Mesenchymal stem cell (in vitro differentiated cells and primary cell): ENCODE data around the gene MAP6.

Source experiments
- DNase-seq: peaks from one replicate; pipeline ENCODE4 v3.0.0-alpha.2; 2013
- H2AFZ ChIP-seq: one replicate; pipeline ENCODE4 v1.6.1; 2013; ENCODE audit warnings: low read depth, mild to moderate bottlenecking, control low read depth, inconsistent platforms, low read length, moderate library complexity
- H2AK5ac ChIP-seq: 2 replicates; pipeline ENCODE4 v1.6.1; 2013; ENCODE audit warnings: low read length, moderate library complexity, mild to moderate bottlenecking, inconsistent platforms; ENCODE audit not compliant: severe bottlenecking
- H2BK120ac ChIP-seq: one replicate; pipeline ENCODE4 v1.6.1; 2013; ENCODE audit warnings: low read depth, mild to moderate bottlenecking, inconsistent platforms, low read length, moderate library complexity
- H2BK12ac ChIP-seq, 2 experiments: one replicate each; pipeline ENCODE4 v1.6.1; 2013; ENCODE audit warnings: inconsistent platforms in 2 of 2, low read length in 2 of 2, mild to moderate bottlenecking in 2 of 2, moderate library complexity in 2 of 2, control low read depth in 1 of 2
- H2BK15ac ChIP-seq: one replicate; pipeline ENCODE4 v1.6.1; 2013; ENCODE audit warnings: mild to moderate bottlenecking, low read depth, inconsistent platforms; ENCODE audit not compliant: poor library complexity, severe bottlenecking
- H2BK5ac ChIP-seq: 2 replicates; pipeline ENCODE4 v1.6.1; 2013; ENCODE audit warnings: low read depth, mild to moderate bottlenecking, low read length, control low read depth, inconsistent platforms; ENCODE audit not compliant: poor library complexity, severe bottlenecking
- H3K14ac ChIP-seq, 2 experiments: one replicate each; pipeline ENCODE4 v1.6.1; 2013; ENCODE audit warnings: inconsistent platforms in 2 of 2, low read length in 2 of 2, control low read depth in 1 of 2, mild to moderate bottlenecking in 1 of 2, moderate library complexity in 1 of 2
- H3K18ac ChIP-seq, 2 experiments: one replicate each; pipeline ENCODE4 v1.6.1; 2013; ENCODE audit warnings: inconsistent platforms in 2 of 2, low read length in 2 of 2, control low read depth in 1 of 2, low read depth in 1 of 2, mild to moderate bottlenecking in 1 of 2
- H3K23ac ChIP-seq, 2 experiments: one replicate each; pipeline ENCODE4 v1.6.1; 2013; ENCODE audit warnings: inconsistent platforms in 2 of 2, low read length in 2 of 2, mild to moderate bottlenecking in 2 of 2, moderate library complexity in 2 of 2, control low read depth in 1 of 2
- H3K27ac ChIP-seq: 2 replicates; pipeline ENCODE4 v1.5.1; 2013; ENCODE audit warnings: mild to moderate bottlenecking, moderate library complexity, low read length, control low read depth, inconsistent platforms; ENCODE audit not compliant: poor library complexity, severe bottlenecking
- H3K27me3 ChIP-seq, 2 experiments: 2 replicates each; pipeline versions ENCODE4 v1.6.1 to v1.7.0; 2013; ENCODE audit warnings: low read length in 2 of 2, mild to moderate bottlenecking in 2 of 2, moderate library complexity in 2 of 2, control low read depth in 1 of 2, inconsistent platforms in 1 of 2; ENCODE audit not compliant: control insufficient read depth in 1 of 2, insufficient read depth in 1 of 2
- H3K36me3 ChIP-seq, 2 experiments: 2 replicates each; pipeline versions ENCODE4 v1.6.1 to v1.7.0; 2013; ENCODE audit warnings: low read length in 2 of 2, control low read depth in 1 of 2, inconsistent platforms in 1 of 2, low read depth in 1 of 2, mild to moderate bottlenecking in 1 of 2; ENCODE audit not compliant: insufficient read depth in 2 of 2, control insufficient read depth in 1 of 2
- H3K4ac ChIP-seq, 2 experiments: one replicate each; pipeline ENCODE4 v1.6.1; 2013; ENCODE audit warnings: inconsistent platforms in 2 of 2, low read length in 2 of 2, mild to moderate bottlenecking in 2 of 2, moderate library complexity in 2 of 2, control low read depth in 1 of 2, low read depth in 1 of 2
- H3K4me1 ChIP-seq: 2 replicates; pipeline ENCODE4 v1.6.1; 2013; ENCODE audit warnings: low read depth, low read length, control low read depth; ENCODE audit not compliant: control insufficient read depth, insufficient read depth
- H3K4me2 ChIP-seq: 2 replicates; pipeline ENCODE4 v1.6.1; 2013; ENCODE audit warnings: low read length, mild to moderate bottlenecking, inconsistent platforms; ENCODE audit not compliant: poor library complexity, severe bottlenecking
- H3K4me3 ChIP-seq, 2 experiments: 2 replicates each; pipeline versions ENCODE4 v1.5.1 to v1.7.0; 2013; ENCODE audit warnings: low read length in 2 of 2, mild to moderate bottlenecking in 2 of 2, control low read depth in 1 of 2, low read depth in 1 of 2; ENCODE audit not compliant: insufficient read depth in 1 of 2
- H3K79me1 ChIP-seq: replicated peaks from 2 replicates; pipeline ENCODE4 v1.6.1; 2013; ENCODE audit warnings: mild to moderate bottlenecking, control low read depth, low read length, inconsistent platforms; ENCODE audit not compliant: poor library complexity, severe bottlenecking
- H3K9ac ChIP-seq: 2 replicates; pipeline ENCODE4 v1.7.0; 2013; ENCODE audit warnings: mild to moderate bottlenecking, low read length, moderate library complexity
- H3K9me3 ChIP-seq: 2 replicates; pipeline ENCODE4 v1.7.0; 2013; ENCODE audit warnings: mild to moderate bottlenecking, low read length; ENCODE audit not compliant: control insufficient read depth
- H4K8ac ChIP-seq: one replicate; pipeline ENCODE4 v1.6.1; 2013; ENCODE audit warnings: inconsistent platforms, mild to moderate bottlenecking, low read length, moderate library complexity
- H4K91ac ChIP-seq: one replicate; pipeline ENCODE4 v1.6.1; 2013; ENCODE audit warnings: mild to moderate bottlenecking, low read length, inconsistent platforms
- WGBS: methylation state at CpG from one replicate; pipeline ENCODE4 v1.1.7; 2013; ENCODE audit warnings: mixed read lengths; 5-methylcytosine and 5-hydroxymethylcytosine counted together

MAP6 gene

DNA sequence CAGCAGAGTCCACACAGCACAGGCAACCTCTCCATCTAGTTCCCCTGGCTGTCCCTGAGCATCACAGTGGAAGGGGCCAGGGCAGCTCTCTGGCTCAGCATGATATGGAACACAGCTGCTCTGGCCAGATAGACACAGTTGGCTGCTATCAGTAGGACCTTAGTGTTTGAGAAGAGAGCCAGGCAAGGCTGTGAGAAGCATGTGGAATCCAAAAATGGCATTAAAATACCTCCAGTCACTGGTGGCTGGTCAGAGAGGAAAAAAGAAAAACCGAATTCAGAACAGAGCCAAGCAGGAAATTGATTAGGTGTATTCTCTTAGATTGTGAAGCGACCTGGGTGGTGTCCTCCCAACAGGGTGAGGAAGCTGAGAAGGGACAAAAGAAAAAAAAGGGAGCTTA lies 78.9 kb downstream of the MAP6 start:
- H3K9ac ChIP-seq, result no peak overlapping the region
- 86% methylated on average over 2 of the region's 2 CpGs for WGBS
- H3K4me1 ChIP-seq, result no peaks in the 10 kb centered on the region

DNA sequence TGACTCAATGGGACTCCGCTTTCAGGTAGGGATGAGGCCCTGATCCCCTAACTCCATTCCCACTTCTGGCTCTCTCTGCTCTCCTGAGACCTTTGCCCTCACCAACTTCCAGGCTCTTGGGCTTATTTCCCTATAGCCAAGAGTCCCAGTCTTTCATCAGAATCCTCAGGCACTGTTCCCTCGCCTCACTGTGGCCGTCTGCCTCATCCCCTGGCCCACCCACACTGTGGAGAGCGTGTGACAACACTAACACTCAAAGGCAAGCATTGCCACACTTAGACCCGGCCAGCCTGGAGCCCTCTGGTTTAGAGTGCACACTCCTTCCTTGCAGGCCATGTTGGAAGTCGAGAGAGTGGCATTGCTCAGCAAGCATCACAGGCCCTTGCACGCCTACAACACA lies 79.8 kb downstream of the MAP6 start:
- Histone ChIP-seq H4K91ac (no peak overlapping the region), H2BK15ac (no peak overlapping the region), H3K9ac (no peak overlapping the region), H2AFZ (no peak overlapping the region), H3K18ac (no peak overlapping the region), H3K9me3 (no peaks in the 10 kb centered on the region), H3K27me3 (peaks cover 0 to 24% of the 10 kb centered on the region in 2 experiments), H3K79me1 (peaks cover 3% of the 10 kb centered on the region), H3K27ac (no peak overlapping the region), H3K4me2 (no peak overlapping the region), H2BK12ac (no peak overlapping the region), H3K4me1 (peaks cover 4% of the 10 kb centered on the region), H2AK5ac (no peak overlapping the region), H3K14ac (no peak overlapping the region), H3K4me3 (no peak overlapping the region), H3K36me3 (no peaks in the 10 kb centered on the region), H4K8ac (no peak overlapping the region), H2BK120ac (no peak overlapping the region), H3K4ac (no peak overlapping the region), H3K23ac (no peak overlapping the region), H2BK5ac (no peak overlapping the region)
- no peak for DNase-seq
- 73% methylated on average over 6 of the region's 7 CpGs for WGBS

More for the DNA sequence above, 78.9 kb downstream of the MAP6 start:
- no peak overlapping the region for H3K23ac ChIP-seq
- H2AFZ ChIP-seq, result no peak overlapping the region
- H2BK5ac ChIP-seq, result no peak overlapping the region
- no peak overlapping the region for H4K91ac ChIP-seq
- H2BK15ac ChIP-seq, result no peak overlapping the region
- H3K18ac ChIP-seq, result no peak overlapping the region
- H3K36me3 ChIP-seq, result peaks cover 0 to 1% of the 10 kb centered on the region in 2 experiments
- no peak overlapping the region for H3K4ac ChIP-seq
- no peak for DNase-seq
- no peak overlapping the region for H3K4me2 ChIP-seq
- H2BK120ac ChIP-seq, result no peak overlapping the region
- no peaks in the 10 kb centered on the region for H3K79me1 ChIP-seq
- H4K8ac ChIP-seq, result no peak overlapping the region
- no peak overlapping the region for H2BK12ac ChIP-seq
- H3K27ac ChIP-seq, result no peak overlapping the region
- H3K4me3 ChIP-seq, result no peak overlapping the region
- no peak overlapping the region for H2AK5ac ChIP-seq
- H3K14ac ChIP-seq, result no peak overlapping the region
- H3K27me3 ChIP-seq, result peaks cover 0 to 30% of the 10 kb centered on the region in 2 experiments
- H3K9me3 ChIP-seq, result no peaks in the 10 kb centered on the region

DNA sequence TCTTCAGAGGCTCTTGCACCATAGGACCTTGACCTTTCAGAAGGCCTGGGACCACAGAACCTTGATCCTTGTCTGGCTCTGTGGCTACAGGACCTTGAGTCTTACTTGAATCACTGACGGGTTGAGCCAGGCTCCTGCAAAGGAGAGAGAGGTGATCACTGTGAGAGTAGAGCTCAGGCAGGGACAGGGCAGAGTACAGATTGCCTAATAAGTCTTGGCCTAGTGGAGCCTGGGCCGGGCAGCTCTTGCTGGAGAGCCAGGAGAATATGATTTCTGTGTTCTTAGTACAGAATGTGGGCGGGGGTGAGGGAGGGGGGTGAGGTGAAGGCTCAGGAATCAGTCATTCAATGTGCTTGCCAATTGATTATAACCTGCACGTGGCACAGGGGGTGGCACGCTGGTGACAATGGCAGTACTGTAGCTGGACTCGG lies 80.8 kb downstream of the MAP6 start:
- Histone ChIP-seq H2BK15ac (no peak overlapping the region), H3K27me3 (peaks cover 0 to 15% of the 10 kb centered on the region in 2 experiments), H3K4me1 (peaks cover 8% of the 10 kb centered on the region), H3K23ac (no peak overlapping the region), H4K8ac (no peak overlapping the region), H3K9ac (no peak overlapping the region), H3K14ac (no peak overlapping the region), H2AFZ (no peak overlapping the region), H3K36me3 (no peaks in the 10 kb centered on the region), H3K4ac (no peak overlapping the region), H3K9me3 (no peaks in the 10 kb centered on the region), H3K4me3 (no peak overlapping the region), H3K27ac (no peak overlapping the region), H3K18ac (no peak overlapping the region), H2BK5ac (no peak overlapping the region), H2BK12ac (no peak overlapping the region), H3K4me2 (no peak overlapping the region), H3K79me1 (peaks cover 3% of the 10 kb centered on the region), H2AK5ac (no peak overlapping the region), H2BK120ac (no peak overlapping the region), H4K91ac (no peak overlapping the region)
- no peak for DNase-seq
- WGBS, result 93% methylated on average over 6 of the region's 6 CpGs

DNA sequence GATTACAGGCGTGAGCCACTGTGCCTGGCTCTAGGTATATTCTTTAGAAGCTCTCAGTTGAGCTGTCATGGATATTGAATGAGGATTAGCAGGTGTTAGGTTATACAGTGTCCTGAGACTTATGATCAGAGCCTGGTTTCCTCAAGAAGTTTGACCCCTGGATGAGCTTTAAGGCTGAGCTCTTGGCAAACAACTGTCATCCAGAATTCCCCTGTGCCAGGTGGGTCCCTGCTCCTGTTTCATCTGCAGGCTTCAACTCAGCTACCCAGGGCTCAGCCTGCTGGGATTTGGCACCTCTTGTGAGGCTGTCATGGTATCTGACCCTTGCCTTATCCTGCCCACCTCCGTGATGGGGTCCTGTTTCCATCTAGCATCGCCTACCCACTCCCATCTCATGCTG lies 82.4 kb downstream of the MAP6 start:
- H3K4me3 ChIP-seq, result no peak overlapping the region
- no peak overlapping the region for H2BK5ac ChIP-seq
- no peak overlapping the region for H3K4ac ChIP-seq
- H2BK12ac ChIP-seq, result no peak overlapping the region
- no peak overlapping the region for H3K23ac ChIP-seq
- H3K4me1 ChIP-seq, result peaks cover 13% of the 10 kb centered on the region
- H4K8ac ChIP-seq, result no peak overlapping the region
- H3K14ac ChIP-seq, result no peak overlapping the region
- no peak overlapping the region for H3K27ac ChIP-seq
- WGBS, result 93% methylated on average over 3 of the region's 3 CpGs
- no peak overlapping the region for H3K4me2 ChIP-seq
- no peak overlapping the region for H2AFZ ChIP-seq
- H3K79me1 ChIP-seq, result peaks cover 5% of the 10 kb centered on the region
- no peak for DNase-seq
- no peak overlapping the region for H4K91ac ChIP-seq
- no peak overlapping the region for H3K18ac ChIP-seq
- no peak overlapping the region for H2BK15ac ChIP-seq
- peaks cover 0 to 2% of the 10 kb centered on the region in 2 experiments for H3K27me3 ChIP-seq
- no peaks in the 10 kb centered on the region for H3K9me3 ChIP-seq
- H3K9ac ChIP-seq, result no peak overlapping the region
- no peak overlapping the region for H2BK120ac ChIP-seq
- H2AK5ac ChIP-seq, result no peak overlapping the region
- H3K36me3 ChIP-seq, result no peaks in the 10 kb centered on the region
